Measurements from ENCODE around the gene SRGAP1. TPM values are rescaled to one million over a fixed set of nuclear protein-coding genes. Genes with fewer than 3 reads are reported as not detected.

SRGAP1 gene
- total and polyA plus RNA-seq, 4 donors, result 1.8 to 12.4 (median 6.2) TPM

GRCh38 chr12:64170024-64170423 lies 325.5 kb downstream of the SRGAP1 start:
- no peak for ATAC-seq (ENCODE audit: insufficient read depth, low FRiP score)
- no peak for TF ChIP-seq CTCF (IDR thresholded peaks at IDR 0.05; ENCODE audit: control extremely low read depth, extremely low read depth)
- Histone ChIP-seq H3K27me3 (ENCODE audit: control insufficient read depth in 3 of 3, insufficient read depth in 3 of 3, low read length in 2 of 3) (no peaks in the 10 kb centered on the region), H3K9me3 (ENCODE audit: control insufficient read depth in 4 of 4, insufficient read depth in 3 of 4, low read length in 3 of 4) (no peaks in the 10 kb centered on the region), H3K4me3 (no peak overlapping the region), H3K4me1 (ENCODE audit: control insufficient read depth in 5 of 5, insufficient read depth in 5 of 5, low read length in 5 of 5) (peaks cover 0 to 2% (median 0%) of the 10 kb centered on the region in 5 donors), H3K9ac (ENCODE audit: insufficient read depth in 1 of 2, low read length in 2 of 2) (no peak overlapping the region), H3K27ac (ENCODE audit: low read depth in 1 of 2, low read length in 1 of 2) (no peak overlapping the region), H3K36me3 (ENCODE audit: control insufficient read depth in 4 of 4, insufficient read depth in 4 of 4, low read length in 4 of 4) (no peaks in the 10 kb centered on the region)
- peak in 1 of 3 donors; percentile 18 for DNase-seq
- 60 to 82% methylated on average over 3 of the region's 3 CpGs for WGBS, 2 donors

GRCh38 chr12:64170730-64171129 lies 326.2 kb downstream of the SRGAP1 start:
- ATAC-seq (ENCODE audit: insufficient read depth, low FRiP score) (no peak), DNase-seq (no peak)
- H3K9ac ChIP-seq (ENCODE audit: insufficient read depth in 1 of 2, low read length in 2 of 2), result no peak overlapping the region
- 66 to 80% methylated on average over 3 of the region's 3 CpGs for WGBS, 2 donors
- no peak for TF ChIP-seq CTCF (IDR thresholded peaks at IDR 0.05; ENCODE audit: control extremely low read depth, extremely low read depth)
- H3K4me3 ChIP-seq, result no peak overlapping the region
- H3K9me3 ChIP-seq (ENCODE audit: control insufficient read depth in 4 of 4, insufficient read depth in 3 of 4, low read length in 3 of 4), result no peaks in the 10 kb centered on the region
- peaks cover 0 to 2% (median 0%) of the 10 kb centered on the region in 5 donors for H3K4me1 ChIP-seq (ENCODE audit: control insufficient read depth in 5 of 5, insufficient read depth in 5 of 5, low read length in 5 of 5)
- no peaks in the 10 kb centered on the region for H3K27me3 ChIP-seq (ENCODE audit: control insufficient read depth in 3 of 3, insufficient read depth in 3 of 3, low read length in 2 of 3)
- H3K27ac ChIP-seq (ENCODE audit: low read depth in 1 of 2, low read length in 1 of 2), result no peak overlapping the region
- no peaks in the 10 kb centered on the region for H3K36me3 ChIP-seq (ENCODE audit: control insufficient read depth in 4 of 4, insufficient read depth in 4 of 4, low read length in 4 of 4)

GRCh38 chr12:64171715-64172114 lies 327.2 kb downstream of the SRGAP1 start:
- no peaks in the 10 kb centered on the region for H3K36me3 ChIP-seq (ENCODE audit: control insufficient read depth in 4 of 4, insufficient read depth in 4 of 4, low read length in 4 of 4)
- no peak overlapping the region for H3K9ac ChIP-seq (ENCODE audit: insufficient read depth in 1 of 2, low read length in 2 of 2)
- no peaks in the 10 kb centered on the region for H3K9me3 ChIP-seq (ENCODE audit: control insufficient read depth in 4 of 4, insufficient read depth in 3 of 4, low read length in 3 of 4)
- H3K27ac ChIP-seq (ENCODE audit: low read depth in 1 of 2, low read length in 1 of 2), result no peak overlapping the region
- no peak overlapping the region for H3K4me3 ChIP-seq
- H3K4me1 ChIP-seq (ENCODE audit: control insufficient read depth in 5 of 5, insufficient read depth in 5 of 5, low read length in 5 of 5), result peaks cover 0 to 2% (median 0%) of the 10 kb centered on the region in 5 donors
- DNase-seq (no peak), ATAC-seq (ENCODE audit: insufficient read depth, low FRiP score) (no peak)
- no peaks in the 10 kb centered on the region for H3K27me3 ChIP-seq (ENCODE audit: control insufficient read depth in 3 of 3, insufficient read depth in 3 of 3, low read length in 2 of 3)
- no peak for TF ChIP-seq CTCF (IDR thresholded peaks at IDR 0.05; ENCODE audit: control extremely low read depth, extremely low read depth)
- 87 to 88% methylated on average over 1 of the region's 1 CpG for WGBS, 2 donors

All from lung (tissue), 12 donors.